Subcutaneous abdominal adipose tissue (tissue), 5 donors: ENCODE measurements around the gene SULT6B1.
A peak's percentile ranks its signal among the peaks of the same experiment; 100 is the strongest.
"Not testable (repeated sequence)": the region's sequence is repeated elsewhere in the genome, so short reads cannot be mapped to it uniquely, and the experiment has no call there.

Experiments
- H3K27ac ChIP-seq: one replicate; pipeline ENCODE4 v1.7.0; 2013; ENCODE audit warnings: low read depth, mild to moderate bottlenecking, inconsistent platforms, low read length, moderate library complexity
- H3K27me3 ChIP-seq, 5 donors: one replicate each; pipeline ENCODE4 v1.7.0; 2013; ENCODE audit warnings: low read length in 5 of 5, inconsistent platforms in 1 of 5; ENCODE audit not compliant: control insufficient read depth in 5 of 5, insufficient read depth in 4 of 5
- H3K36me3 ChIP-seq, 5 donors: one replicate each; pipeline ENCODE4 v1.7.0; 2013; ENCODE audit warnings: low read length in 5 of 5; ENCODE audit not compliant: control insufficient read depth in 5 of 5, insufficient read depth in 5 of 5
- H3K4me1 ChIP-seq, 5 donors: one replicate each; pipeline ENCODE4 v1.7.0; 2013; ENCODE audit warnings: low read length in 5 of 5, mild to moderate bottlenecking in 3 of 5, moderate library complexity in 1 of 5; ENCODE audit not compliant: control insufficient read depth in 5 of 5, insufficient read depth in 5 of 5
- H3K4me3 ChIP-seq, 5 donors: one replicate each; pipeline ENCODE4 v1.7.0; 2013; ENCODE audit warnings: low read length in 5 of 5, low read depth in 1 of 5
- H3K9ac ChIP-seq, 5 donors: one replicate each; pipeline ENCODE4 v1.7.0; 2013; ENCODE audit warnings: low read length in 5 of 5, mild to moderate bottlenecking in 4 of 5, moderate library complexity in 3 of 5
- H3K9me3 ChIP-seq, 5 donors: one replicate each; pipeline ENCODE4 v1.7.0; 2013; ENCODE audit warnings: low read length in 5 of 5; ENCODE audit not compliant: control insufficient read depth in 5 of 5
- donor health status: healthy.
- donor health status: healthy.
- donor health status: healthy.
- donor health status: healthy.
- donor health status: healthy.

The SULT6B1 gene

GRCh38 chr2:37198681-37199065 lies 10.2 kb upstream of the SULT6B1 start:
- peaks cover 13 to 23% (median 20%) of the 10 kb centered on the region in 5 donors for H3K36me3 ChIP-seq
- H3K27me3 ChIP-seq, result no peaks in the 10 kb centered on the region
- peaks cover 2 to 4% (median 3%) of the 10 kb centered on the region in 5 donors for H3K9me3 ChIP-seq
- peaks cover 0 to 20% (median 16%) of the 10 kb centered on the region in 5 donors for H3K4me1 ChIP-seq
- H3K4me3 ChIP-seq, result no peak overlapping the region
- no peak overlapping the region for H3K9ac ChIP-seq
- no peak overlapping the region for H3K27ac ChIP-seq

GRCh38 chr2:37196320-37197195 lies 8.1 kb upstream of the SULT6B1 start, which contains the start of gene CEBPZOS:
Gene CEBPZOS (plus strand): TSS chr2:37196496. CDS start chr2:37199705, 3,209 bp downstream.
- peak within 1 kb of the TSS; percentile 91 for H3K27ac ChIP-seq
- no peaks in the 10 kb centered on the region for H3K9me3 ChIP-seq
- H3K27me3 ChIP-seq, result no peaks in the 10 kb centered on the region
- peaks cover 4 to 12% (median 9%) of the 10 kb centered on the region in 5 donors for H3K36me3 ChIP-seq
- peaks cover 0 to 20% (median 16%) of the 10 kb centered on the region in 5 donors for H3K4me1 ChIP-seq
- peak within 1 kb of the TSS; percentile 77 to 94 (median 85) for H3K4me3 ChIP-seq
- H3K9ac ChIP-seq, result peak within 1 kb of the TSS; percentile 68 to 96 (median 87)

- Histone ChIP-seq H3K27ac (peak overlapping the region; percentile 91), H3K4me1 (peaks cover 0 to 20% (median 16%) of the 10 kb centered on the region in 5 donors), H3K4me3 (peak overlapping the region; percentile 77 to 94 (median 85)), H3K9ac (peak overlapping the region; percentile 68 to 96 (median 87))
- H3K9me3 ChIP-seq, H3K36me3 ChIP-seq, H3K27me3 ChIP-seq: not testable (repeated sequence)
Measured at GRCh38 chr2:37195862-37196319, 7.4 kb upstream of the SULT6B1 start.

GRCh38 chr2:37192551-37192950 lies 4.1 kb upstream of the SULT6B1 start:
- no peaks in the 10 kb centered on the region for H3K9me3 ChIP-seq
- H3K27me3 ChIP-seq, result no peaks in the 10 kb centered on the region
- no peak overlapping the region for H3K27ac ChIP-seq
- H3K9ac ChIP-seq, result no peak overlapping the region
- H3K36me3 ChIP-seq, result no peaks in the 10 kb centered on the region
- H3K4me3 ChIP-seq, result no peak overlapping the region
- peaks cover 0 to 15% (median 12%) of the 10 kb centered on the region in 5 donors for H3K4me1 ChIP-seq

GRCh38 chr2:37191747-37192146 lies 3.3 kb upstream of the SULT6B1 start:
- H3K4me1 ChIP-seq, result peaks cover 0 to 7% (median 4%) of the 10 kb centered on the region in 5 donors
- no peak overlapping the region for H3K9ac ChIP-seq
- H3K4me3 ChIP-seq, result no peak overlapping the region
- no peaks in the 10 kb centered on the region for H3K36me3 ChIP-seq
- no peaks in the 10 kb centered on the region for H3K9me3 ChIP-seq
- no peaks in the 10 kb centered on the region for H3K27me3 ChIP-seq
- no peak overlapping the region for H3K27ac ChIP-seq

- H3K9ac ChIP-seq, result no peak overlapping the region
- H3K27me3 ChIP-seq, result no peaks in the 10 kb centered on the region
- no peak overlapping the region for H3K4me3 ChIP-seq
- peaks cover 0 to 6% (median 3%) of the 10 kb centered on the region in 5 donors for H3K4me1 ChIP-seq
- H3K9me3 ChIP-seq, result no peaks in the 10 kb centered on the region
- no peak overlapping the region for H3K27ac ChIP-seq
- H3K36me3 ChIP-seq, result no peaks in the 10 kb centered on the region
Measured at GRCh38 chr2:37191253-37191652, 2.8 kb upstream of the SULT6B1 start.

GRCh38 chr2:37190290-37190689 lies 1.8 kb upstream of the SULT6B1 start:
- Histone ChIP-seq H3K9ac (no peak overlapping the region), H3K4me3 (no peak overlapping the region), H3K27ac (no peak overlapping the region)

GRCh38 chr2:37189452-37190153 lies 1.1 kb upstream of the SULT6B1 start:
- no peak overlapping the region for H3K27ac ChIP-seq
- no peak overlapping the region for H3K9ac ChIP-seq
- H3K9me3 ChIP-seq, result no peaks in the 10 kb centered on the region
- peaks cover 0 to 3% (median 0%) of the 10 kb centered on the region in 5 donors for H3K27me3 ChIP-seq
- no peaks in the 10 kb centered on the region for H3K4me1 ChIP-seq
- H3K4me3 ChIP-seq, result no peak overlapping the region
- H3K36me3 ChIP-seq, result no peaks in the 10 kb centered on the region

More at GRCh38 chr2:37190290-37190689, 1.8 kb upstream of the SULT6B1 start:
- Histone ChIP-seq H3K4me1 (no peaks in the 10 kb centered on the region), H3K27me3 (peaks cover 0 to 3% (median 0%) of the 10 kb centered on the region in 5 donors), H3K36me3 (no peaks in the 10 kb centered on the region), H3K9me3 (no peaks in the 10 kb centered on the region)

- Histone ChIP-seq H3K9me3 (no peaks in the 10 kb centered on the region), H3K4me1 (peaks cover 0 to 6% (median 0%) of the 10 kb centered on the region in 5 donors), H3K4me3 (no peak overlapping the region), H3K27ac (no peak overlapping the region), H3K27me3 (peaks cover 0 to 3% (median 0%) of the 10 kb centered on the region in 5 donors), H3K9ac (no peak overlapping the region), H3K36me3 (no peaks in the 10 kb centered on the region)
Measured at GRCh38 chr2:37181726-37182684, 6.5 kb downstream of the SULT6B1 start.
